OCI-LY3 (cell line): ENCODE results near the gene HIGD1C.
A peak's percentile ranks its signal among the peaks of the same experiment; 100 is the strongest.

Experiments used
- CTCF ChIP-seq: fragments of 200-600, 300-600 bp; sonication (generic); IDR thresholded peaks from 2 replicates; pipeline ENCODE4 v1.5.1; 2014; ENCODE audit warnings: antibody characterized with exemption, low read length, low read depth
- EZH2phosphoT487 ChIP-seq: fragments of 200-600 bp; shearing (Covaris generic); IDR thresholded peaks from 2 replicates; pipeline ENCODE4 v1.6.1; 2018; ENCODE audit warnings: antibody characterized with exemption, mixed run types, low read depth

DNA sequence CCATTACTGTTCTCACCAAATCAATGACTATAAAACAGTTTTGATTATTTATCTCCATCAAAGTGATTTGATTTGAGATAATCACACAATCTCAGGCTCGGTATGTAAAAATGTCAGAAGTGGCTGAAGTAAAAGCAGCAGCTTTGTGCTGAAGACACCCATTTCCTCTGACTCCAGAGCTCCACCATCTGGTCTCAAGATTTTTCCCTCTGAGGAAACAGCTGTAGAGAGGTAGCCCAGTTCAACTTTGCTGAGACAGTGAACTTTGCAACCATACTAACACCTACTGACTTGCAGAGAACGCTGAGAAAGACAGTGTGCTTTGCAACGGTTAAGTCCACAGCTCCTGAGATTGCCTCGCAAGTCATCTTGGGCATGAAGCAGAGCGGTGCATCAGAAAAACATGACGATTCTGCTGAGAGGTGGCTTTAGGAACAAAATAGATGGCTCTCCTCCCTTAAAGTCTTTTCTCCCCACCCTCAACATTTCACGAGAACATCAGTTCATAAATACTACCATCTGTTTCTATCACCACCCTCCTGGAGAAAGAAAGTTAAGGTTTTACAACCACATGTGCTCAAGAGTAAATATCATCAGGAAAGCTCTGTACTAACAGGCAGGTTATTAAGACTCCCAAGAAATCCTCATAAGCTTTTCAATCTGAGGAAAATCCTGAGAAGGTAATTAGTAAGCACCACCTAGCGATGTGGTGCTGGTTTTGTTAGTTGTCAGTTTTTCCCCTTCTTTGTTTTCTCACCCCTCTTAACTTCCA lies 34.8 kb downstream of the HIGD1C start:
- TF ChIP-seq CTCF, result peak; percentile 70
- TF ChIP-seq EZH2phosphoT487, result no peak
